SU-DHL-6 (cell line): Measurements from ENCODE around the gene DMD.

Source experiments
- H2AFZ ChIP-seq: fragments of 200-600 bp; sonication (generic); 2 replicates; pipeline ENCODE4 v1.6.1; 2014; ENCODE audit warnings: low read depth, mild to moderate bottlenecking, moderate library complexity, mixed read lengths, antibody characterized with exemption, low read length; ENCODE audit not compliant: severe bottlenecking
- H3F3A ChIP-seq: fragments of 200-600 bp; shearing (Covaris generic); 2 replicates; pipeline ENCODE4 v1.6.0; 2016; ENCODE audit warnings: antibody characterized with exemption, mild to moderate bottlenecking; ENCODE audit not compliant: insufficient read depth
- H3K27ac ChIP-seq: fragments of 200-600 bp; sonication (generic); 2 replicates; pipeline ENCODE4 v1.5.1; 2016; ENCODE audit warnings: low read depth, mild to moderate bottlenecking, low read length, moderate library complexity, mixed read lengths
- H3K27me3 ChIP-seq: fragments of 200-600 bp; sonication (generic), shearing (Covaris generic); 2 replicates; pipeline ENCODE4 v1.6.0; 2014; ENCODE audit warnings: mild to moderate bottlenecking, low read length
- H3K36me3 ChIP-seq: fragments of 200-600 bp; sonication (generic); 2 replicates; pipeline ENCODE4 v1.6.1; 2014; ENCODE audit warnings: mild to moderate bottlenecking, low read length, mixed read lengths
- H3K4me2 ChIP-seq: fragments of 300-600, 200-600 bp; shearing (Covaris generic), sonication (generic); 2 replicates; pipeline ENCODE4 v1.6.0; 2014; ENCODE audit warnings: low read length, low read depth, mild to moderate bottlenecking; ENCODE audit not compliant: poor library complexity, severe bottlenecking
- H3K4me3 ChIP-seq: fragments of 200-600 bp; sonication (generic); 2 replicates; pipeline ENCODE4 v1.5.1; 2014; ENCODE audit warnings: antibody characterized with exemption, low read length, mild to moderate bottlenecking, mixed read lengths; ENCODE audit not compliant: insufficient read depth, poor library complexity, severe bottlenecking
- H3K79me2 ChIP-seq: fragments of 200-600 bp; sonication (generic); 2 replicates; pipeline ENCODE4 v1.6.1; 2014; ENCODE audit warnings: mild to moderate bottlenecking, low read length, moderate library complexity; ENCODE audit not compliant: insufficient read depth
- H3K9ac ChIP-seq: fragments of 200-600 bp; sonication (generic); 2 replicates; pipeline ENCODE4 v1.7.0; 2014; ENCODE audit warnings: mild to moderate bottlenecking, low read length
- H3K9me2 ChIP-seq: fragments of 200-600 bp; sonication (generic); replicated peaks from 2 replicates; pipeline ENCODE4 v1.6.1; 2014; ENCODE audit warnings: low read length; ENCODE audit not compliant: insufficient read depth
- H3K9me3 ChIP-seq: fragments of 200-600 bp; sonication (generic); 2 replicates; pipeline ENCODE4 v1.6.1; 2014; ENCODE audit warnings: low read length, mixed read lengths; ENCODE audit not compliant: insufficient read depth
- H4K20me1 ChIP-seq: fragments of 200-600 bp; sonication (generic); 2 replicates; pipeline ENCODE4 v1.6.1; 2014; ENCODE audit warnings: low read depth, mild to moderate bottlenecking, antibody characterized with exemption, low read length, moderate library complexity, mixed read lengths
- CTCF ChIP-seq: fragments of 200-600 bp; sonication (generic); IDR thresholded peaks from one replicate; pipeline ENCODE4 v1.5.1; 2017; ENCODE audit warnings: antibody characterized with exemption, mild to moderate bottlenecking, low read length, moderate library complexity; ENCODE audit not compliant: insufficient read depth, poor library complexity, severe bottlenecking
- EZH2phosphoT487 ChIP-seq: fragments of 200-600 bp; sonication (generic), shearing (Covaris generic); conservative IDR thresholded peaks from 2 replicates; pipeline ENCODE4 v1.6.1; 2018; ENCODE audit warnings: mild to moderate bottlenecking, antibody characterized with exemption, low read length, moderate library complexity, mixed read lengths

The DMD gene

GRCh38 chrX:31820430-31821210, 1390.7 kb downstream of the DMD start:
- Histone ChIP-seq H2AFZ (no peak overlapping the region), H3K9me3 (no peaks in the 10 kb centered on the region), H3K79me2 (no peaks in the 10 kb centered on the region), H3F3A (no peaks in the 10 kb centered on the region), H3K27me3 (no peaks in the 10 kb centered on the region), H3K36me3 (no peaks in the 10 kb centered on the region), H3K9ac (no peak overlapping the region), H3K4me3 (no peak overlapping the region), H3K27ac (no peak overlapping the region), H3K9me2 (no peaks in the 10 kb centered on the region), H4K20me1 (no peaks in the 10 kb centered on the region), H3K4me2 (no peak overlapping the region)
- no peak for TF ChIP-seq EZH2phosphoT487
- no peak for TF ChIP-seq CTCF

DNA sequence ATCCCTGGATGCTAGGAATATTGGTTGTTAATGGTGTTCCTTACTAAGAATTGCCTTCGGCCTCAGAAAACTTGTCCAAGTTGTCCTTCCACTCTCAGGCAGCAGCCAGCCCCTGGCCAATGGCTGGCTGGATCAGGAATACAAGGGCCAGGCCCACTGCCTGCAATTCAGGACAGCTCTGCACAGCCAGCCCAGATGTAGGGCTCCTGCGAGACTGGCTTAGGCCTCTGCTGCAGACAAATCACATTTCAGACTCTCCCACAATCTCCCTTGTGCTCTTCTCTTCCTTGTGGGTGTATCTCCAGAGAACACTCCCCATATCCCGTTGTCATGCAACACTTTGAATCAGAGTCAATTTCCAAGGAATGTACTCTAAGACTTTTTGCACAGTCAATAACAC, 1391.9 kb downstream of the DMD start:
- Histone ChIP-seq H4K20me1 (no peaks in the 10 kb centered on the region), H2AFZ (no peak overlapping the region), H3K27me3 (no peaks in the 10 kb centered on the region), H3K9ac (no peak overlapping the region), H3K36me3 (no peaks in the 10 kb centered on the region), H3K9me3 (no peaks in the 10 kb centered on the region), H3F3A (no peaks in the 10 kb centered on the region), H3K4me3 (no peak overlapping the region), H3K27ac (no peak overlapping the region), H3K9me2 (no peaks in the 10 kb centered on the region), H3K79me2 (no peaks in the 10 kb centered on the region), H3K4me2 (no peak overlapping the region)
- TF ChIP-seq EZH2phosphoT487: no peak
- TF ChIP-seq CTCF: no peak

DNA sequence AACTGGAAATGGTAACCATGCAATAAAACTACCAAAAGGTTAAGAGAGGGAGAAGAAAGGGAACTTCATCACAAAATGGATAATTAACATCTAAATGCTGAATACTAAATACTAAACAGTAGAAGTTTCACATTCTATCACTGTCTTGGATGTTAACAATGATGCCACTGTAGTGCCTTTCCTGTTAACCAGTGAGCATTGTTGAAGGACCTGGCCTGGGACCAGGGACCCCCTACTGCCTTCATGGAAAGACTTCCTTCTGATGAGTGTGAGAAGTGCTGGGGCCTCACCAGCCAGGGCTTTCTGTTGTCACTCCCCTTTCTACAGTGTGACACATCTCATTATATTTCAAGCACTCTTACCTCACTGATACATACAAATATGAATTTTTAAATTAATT, 1400.2 kb downstream of the DMD start:
- Histone ChIP-seq H3K9ac (no peak overlapping the region), H3K9me3 (no peaks in the 10 kb centered on the region), H3K27ac (no peak overlapping the region), H3K9me2 (no peaks in the 10 kb centered on the region), H3K36me3 (no peaks in the 10 kb centered on the region), H3K4me3 (no peak overlapping the region), H4K20me1 (no peaks in the 10 kb centered on the region), H3F3A (no peaks in the 10 kb centered on the region), H3K27me3 (no peaks in the 10 kb centered on the region), H3K4me2 (no peak overlapping the region), H3K79me2 (no peaks in the 10 kb centered on the region), H2AFZ (no peak overlapping the region)
- TF ChIP-seq CTCF (no peak), EZH2phosphoT487 (no peak)
